Urinary bladder (tissue), 4 donors: Measurements from ENCODE around the gene B3GALT6. TPM values are rescaled to one million over a fixed set of nuclear protein-coding genes. Genes with fewer than 3 reads are reported as not detected.
A peak's percentile ranks its signal among the peaks of the same experiment; 100 is the strongest.
"Not testable (repeated sequence)": the region's sequence is repeated elsewhere in the genome, so short reads cannot be mapped to it uniquely, and the experiment has no call there.

ENCODE experiments used
- DNase-seq: peaks from one replicate; pipeline ENCODE4 v3.0.0-alpha.2; 2015; ENCODE audit errors: extremely low spot score
- H3K27ac ChIP-seq: one replicate; pipeline ENCODE4 v1.5.1; 2013; ENCODE audit warnings: low read depth, mild to moderate bottlenecking, moderate library complexity
- H3K36me3 ChIP-seq: one replicate; pipeline ENCODE4 v1.6.1; 2013; ENCODE audit warnings: mild to moderate bottlenecking, moderate library complexity; ENCODE audit not compliant: insufficient read depth
- H3K4me1 ChIP-seq: one replicate; pipeline ENCODE4 v1.6.1; 2013; ENCODE audit warnings: mild to moderate bottlenecking, moderate library complexity; ENCODE audit not compliant: insufficient read depth
- H3K4me3 ChIP-seq: one replicate; pipeline ENCODE4 v1.5.1; 2013; ENCODE audit warnings: low read depth, low read length
- WGBS: extraction: QIAGEN DNeasy Blood & Tissue Kit; methylation state at CpG from one replicate; pipeline ENCODE4 v1.1.7; 2013; 5-methylcytosine and 5-hydroxymethylcytosine counted together
- polyA plus RNA-seq: library from polyadenylated mRNA; stranded (reverse); fragments of 200-250 nt; gene quantifications from one replicate; pipeline ENCODE4 v1.2.3, GENCODE V29; 2013
- total RNA-seq: library from RNA; depleted of rRNA; stranded (reverse); fragments of >200 nt; gene quantifications from one replicate; pipeline ENCODE4 v1.2.3, GENCODE V29; 2014
- donor health status: healthy with polysubstance abuse.
- donor health status: healthy.

B3GALT6 gene
- 8.8 TPM for total RNA-seq
- 15.2 TPM for polyA plus RNA-seq

GRCh38 chr1:1232208-1232795 is at the start of gene B3GALT6:
Gene B3GALT6, plus strand, starts transcription at chr1:1232237. Its CDS starts 42 bp downstream, at chr1:1232279.
- H3K27ac ChIP-seq: peak within 1 kb of the TSS; percentile 90
- DNase-seq: no peak
- H3K4me1 ChIP-seq: no peaks in the 10 kb centered on the region
- H3K4me3 ChIP-seq: peak within 1 kb of the TSS; percentile 83
- 6% methylated on average over 100 of the region's 100 CpGs for WGBS
- peaks cover 2% of the 10 kb centered on the region for H3K36me3 ChIP-seq

- no peaks in the 10 kb centered on the region for H3K4me1 ChIP-seq
- H3K27ac ChIP-seq: no peak overlapping the region
- no peak for DNase-seq
- no peaks in the 10 kb centered on the region for H3K36me3 ChIP-seq
- no peak overlapping the region for H3K4me3 ChIP-seq
- WGBS: 62% methylated on average over 39 of the region's 39 CpGs
Measured at GRCh38 chr1:1182491-1183220, 49.4 kb upstream of the B3GALT6 start.

- no peak for DNase-seq
- H3K4me1 ChIP-seq: no peaks in the 10 kb centered on the region
- H3K4me3 ChIP-seq: no peak overlapping the region
- WGBS: 71% methylated on average over 21 of the region's 21 CpGs
- H3K27ac ChIP-seq: no peak overlapping the region
- H3K36me3 ChIP-seq: no peaks in the 10 kb centered on the region
Measured at GRCh38 chr1:1183221-1183747, 48.8 kb upstream of the B3GALT6 start.

GRCh38 chr1:1183833-1184775 is 47.9 kb upstream of the B3GALT6 start:
- DNase-seq: no peak
- H3K36me3 ChIP-seq: no peaks in the 10 kb centered on the region
- no peak overlapping the region for H3K4me3 ChIP-seq
- no peaks in the 10 kb centered on the region for H3K4me1 ChIP-seq
- WGBS: 78% methylated on average over 32 of the region's 33 CpGs
- no peak overlapping the region for H3K27ac ChIP-seq

GRCh38 chr1:1185101-1185765 is 46.8 kb upstream of the B3GALT6 start:
- Histone ChIP-seq H3K27ac (no peak overlapping the region), H3K4me3 (no peak overlapping the region), H3K4me1 (no peaks in the 10 kb centered on the region), H3K36me3 (no peaks in the 10 kb centered on the region)
- DNase-seq: no peak
- 77% methylated on average over 31 of the region's 31 CpGs for WGBS

- H3K27ac ChIP-seq: no peak overlapping the region
- H3K4me3 ChIP-seq: no peak overlapping the region
- no peaks in the 10 kb centered on the region for H3K36me3 ChIP-seq
- no peak for DNase-seq
- H3K4me1 ChIP-seq: no peaks in the 10 kb centered on the region
Measured at GRCh38 chr1:1187938-1188337, 44.1 kb upstream of the B3GALT6 start.

GRCh38 chr1:1189111-1189510 is 42.9 kb upstream of the B3GALT6 start:
- no peak for DNase-seq
- Histone ChIP-seq H3K27ac (no peak overlapping the region), H3K4me3 (no peak overlapping the region), H3K36me3 (no peaks in the 10 kb centered on the region), H3K4me1 (no peaks in the 10 kb centered on the region)
- WGBS: 74% methylated on average over 5 of the region's 5 CpGs

GRCh38 chr1:1191734-1192133 is 40.3 kb upstream of the B3GALT6 start:
- H3K36me3 ChIP-seq: no peaks in the 10 kb centered on the region
- 83% methylated on average over 11 of the region's 11 CpGs for WGBS
- H3K4me1 ChIP-seq: no peaks in the 10 kb centered on the region
- no peak overlapping the region for H3K27ac ChIP-seq
- H3K4me3 ChIP-seq: no peak overlapping the region
- DNase-seq: no peak

GRCh38 chr1:1194723-1195122 is 37.3 kb upstream of the B3GALT6 start:
- H3K4me1 ChIP-seq: no peaks in the 10 kb centered on the region
- H3K4me3 ChIP-seq: no peak overlapping the region
- H3K36me3 ChIP-seq: no peaks in the 10 kb centered on the region
- WGBS: 75% methylated on average over 3 of the region's 3 CpGs
- H3K27ac ChIP-seq: no peak overlapping the region
- DNase-seq: no peak

GRCh38 chr1:1195726-1196125 is 36.3 kb upstream of the B3GALT6 start:
- not testable (repeated sequence) for H3K27ac ChIP-seq, H3K4me3 ChIP-seq, H3K4me1 ChIP-seq, DNase-seq, H3K36me3 ChIP-seq
- WGBS: 94% methylated on average over 6 of the region's 6 CpGs

GRCh38 chr1:1196431-1197187 is 35.4 kb upstream of the B3GALT6 start:
- no peak for DNase-seq
- Histone ChIP-seq H3K4me1 (no peaks in the 10 kb centered on the region), H3K27ac (no peak overlapping the region), H3K4me3 (no peak overlapping the region), H3K36me3 (no peaks in the 10 kb centered on the region)
- WGBS: 80% methylated on average over 13 of the region's 13 CpGs

GRCh38 chr1:1197188-1197500 is 34.9 kb upstream of the B3GALT6 start:
- no peak for DNase-seq

More at GRCh38 chr1:1197188-1197500, 34.9 kb upstream of the B3GALT6 start:
- Histone ChIP-seq H3K4me1 (no peaks in the 10 kb centered on the region), H3K4me3 (no peak overlapping the region), H3K27ac (no peak overlapping the region), H3K36me3 (no peaks in the 10 kb centered on the region)
- 83% methylated on average over 8 of the region's 8 CpGs for WGBS
